HG03064 (cell line): ENCODE results near the gene FAM117A.
"Not testable (repeated sequence)": the region's sequence is repeated elsewhere in the genome, so short reads cannot be mapped to it uniquely, and the experiment has no call there.

Experiments used
- ATAC-seq: cut with Tn5 transposase; IDR thresholded peaks from one replicate; pipeline ENCODE4 v1.9.1; 2021; ENCODE audit warnings: low read depth; ENCODE audit not compliant: unreplicated experiment

Gene FAM117A

GRCh38 chr17:49681106-49681979 is 82.6 kb downstream of the FAM117A start:
- ATAC-seq: no peak

GRCh38 chr17:49680314-49680713 is 83.6 kb downstream of the FAM117A start:
- no peak for ATAC-seq

- peak; percentile 52 for ATAC-seq
Measured at GRCh38 chr17:49677933-49678847, 85.7 kb downstream of the FAM117A start, which contains the start of gene SPOP. SPOP (minus strand) TSS chr17:49678097; CDS start chr17:49622810, 55,287 bp downstream.

- ATAC-seq: no peak
Measured at GRCh38 chr17:49677134-49677932, 86.6 kb downstream of the FAM117A start.

GRCh38 chr17:49676276-49676868 is 87.6 kb downstream of the FAM117A start:
- peak; percentile 55 for ATAC-seq

GRCh38 chr17:49674507-49674906 is 89.4 kb downstream of the FAM117A start:
- no peak for ATAC-seq

- ATAC-seq: not testable (repeated sequence)
Measured at GRCh38 chr17:49673679-49674078, 90.3 kb downstream of the FAM117A start.

- no peak for ATAC-seq
Measured at GRCh38 chr17:49670641-49671040, 93.3 kb downstream of the FAM117A start.

GRCh38 chr17:49670002-49670401 is 93.9 kb downstream of the FAM117A start:
- ATAC-seq: no peak

- ATAC-seq: no peak
Measured at GRCh38 chr17:49667854-49668253, 96.1 kb downstream of the FAM117A start.

GRCh38 chr17:49664706-49665211 is 99.2 kb downstream of the FAM117A start:
- ATAC-seq: no peak
